C1 segment of cervical spinal cord (tissue), 14 donors: Measurements from ENCODE around the gene FCGR3A.

Experiments
- DNase-seq, 14 donors: peaks; one replicate each; lab custom pipeline; 2025; lab: John Stamatoyannopoulos, UW

FCGR3A gene

DNA sequence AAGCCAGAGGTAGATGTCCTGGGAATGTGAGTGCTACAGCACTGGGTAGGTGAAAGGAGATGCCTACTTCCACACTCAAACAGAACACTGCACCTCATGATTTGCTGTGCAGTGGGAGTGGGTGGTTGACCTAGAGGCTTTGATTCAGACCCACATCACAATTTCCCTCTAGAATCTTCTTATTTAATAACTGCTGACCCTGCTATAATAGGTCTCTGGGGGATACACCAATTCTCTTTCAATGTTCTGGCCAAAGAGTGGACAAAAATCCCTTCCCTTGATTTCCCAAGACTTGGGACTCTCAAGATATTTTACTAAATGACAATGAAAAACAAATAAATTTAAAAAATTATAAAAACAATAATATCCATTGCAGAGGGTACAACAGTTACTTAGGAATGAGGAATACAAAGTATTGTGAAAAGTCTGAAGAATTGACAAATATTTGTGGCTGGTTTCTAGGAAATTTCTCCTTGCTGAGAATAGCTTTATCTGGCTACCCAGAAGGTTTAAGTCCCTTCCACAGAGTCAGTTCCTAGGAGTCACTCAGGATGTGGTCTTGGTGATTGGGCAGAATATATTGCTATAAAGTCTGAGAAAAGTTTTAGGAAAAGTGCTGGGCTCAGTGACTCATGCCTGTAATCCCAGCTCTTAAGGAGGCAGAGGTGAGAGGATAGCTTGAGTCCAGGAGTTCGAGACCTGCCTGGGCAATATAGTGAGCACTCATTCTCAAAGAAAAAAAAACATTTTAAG, 46.8 kb downstream of the FCGR3A start:
- no peak for DNase-seq

DNA sequence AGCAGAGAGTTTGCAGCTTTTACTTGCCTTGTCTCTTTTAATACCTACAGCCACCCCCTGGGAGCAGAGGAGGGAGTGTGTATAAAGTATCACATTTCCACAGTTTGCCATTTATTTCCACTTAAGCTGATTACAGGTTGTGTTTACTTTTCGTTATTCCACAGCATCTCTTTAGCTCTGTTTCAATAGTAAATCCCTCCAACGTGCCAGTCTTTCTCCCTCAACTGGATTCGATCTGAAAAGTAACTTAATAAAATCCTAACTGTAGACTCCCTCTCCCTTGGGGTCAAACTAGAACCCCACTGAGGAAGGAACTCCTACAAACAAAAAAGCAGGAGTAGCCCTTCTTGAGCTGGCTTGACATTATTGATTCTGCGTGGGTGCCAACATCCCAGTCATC, 47.4 kb downstream of the FCGR3A start:
- no peak for DNase-seq

DNA sequence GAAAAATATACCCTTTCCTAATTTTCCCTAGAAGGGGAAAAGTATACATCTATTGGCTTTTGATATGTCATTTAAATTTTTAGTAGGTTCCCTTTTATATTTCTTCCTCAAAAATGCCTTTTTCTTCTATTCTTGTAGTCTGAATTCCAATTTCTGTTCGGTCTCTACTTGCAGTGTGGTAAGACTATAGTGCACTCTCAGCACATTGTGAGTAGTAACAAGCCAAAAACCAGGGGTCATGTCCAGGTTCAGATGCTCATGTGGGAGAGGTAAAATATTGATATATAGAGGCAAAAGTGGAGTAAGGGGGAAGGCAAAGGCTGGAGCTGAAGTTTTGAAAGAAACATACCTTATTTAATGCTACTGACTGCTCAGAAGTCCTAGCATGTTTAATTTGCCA, 48.4 kb downstream of the FCGR3A start:
- DNase-seq = no peak

DNA sequence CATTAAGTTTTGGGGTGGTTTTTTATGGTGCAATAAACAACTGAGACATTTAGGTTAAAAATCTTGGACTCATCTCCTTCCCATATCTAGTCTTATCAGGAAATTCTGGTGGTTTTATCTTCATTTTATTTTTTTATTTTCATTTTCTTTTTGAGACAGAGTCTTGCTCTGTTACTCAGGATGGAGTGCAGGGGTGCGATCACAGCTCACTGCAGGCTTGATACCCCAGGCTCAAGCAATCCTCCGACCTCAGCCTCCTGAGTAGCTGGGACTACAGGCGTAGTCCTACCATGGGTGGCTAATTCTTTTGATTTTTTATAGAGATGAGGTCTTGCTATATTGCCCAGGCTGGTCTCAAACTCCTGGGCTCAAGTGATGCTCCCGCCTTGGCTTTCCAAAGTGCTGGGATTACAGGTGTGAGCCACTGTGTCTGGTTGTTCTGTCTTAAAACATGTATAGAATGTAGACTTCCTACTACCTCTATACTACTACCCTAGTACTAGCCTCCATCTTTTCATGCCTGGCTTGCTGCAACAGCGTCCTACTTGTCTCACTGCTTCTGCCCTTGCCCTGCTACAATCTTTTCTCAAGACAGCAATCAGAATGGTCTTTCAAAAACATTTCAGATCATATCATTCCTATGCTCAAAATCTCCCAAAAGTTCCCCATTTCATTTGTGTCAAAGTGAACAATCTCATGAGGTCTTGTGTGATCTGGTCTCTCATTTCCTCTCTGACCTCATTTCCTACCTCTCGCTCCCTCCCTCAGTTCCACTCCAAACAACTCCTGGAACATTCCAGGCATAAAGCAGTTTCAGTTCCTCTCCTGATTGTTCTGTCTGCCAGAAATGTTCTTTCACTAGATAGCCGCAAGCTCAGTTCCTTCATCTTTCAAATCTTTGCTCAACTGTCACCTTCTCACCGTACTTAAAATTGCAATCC, 50.2 kb downstream of the FCGR3A start:
- peak in 2 of 14 donors; percentile 10 to 11 for DNase-seq

DNA sequence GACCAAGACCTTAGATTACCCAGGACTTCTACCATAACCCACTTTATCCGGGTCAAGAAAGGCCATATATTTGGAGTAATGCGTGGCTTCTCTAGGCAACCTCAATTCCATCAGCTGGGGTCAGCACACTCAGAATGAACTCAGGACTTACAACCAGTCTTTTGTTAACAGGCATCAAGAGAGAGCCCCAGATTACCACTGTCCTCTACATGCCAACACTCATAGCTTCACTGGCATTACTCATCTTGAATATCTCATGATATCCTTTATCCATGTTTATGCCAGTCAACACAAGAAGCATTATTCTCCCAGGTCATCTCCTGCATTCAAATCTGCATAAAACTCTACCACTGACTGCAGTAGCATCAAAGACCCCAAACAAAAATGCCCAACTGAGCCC, 51.0 kb downstream of the FCGR3A start:
- DNase-seq = no peak

DNA sequence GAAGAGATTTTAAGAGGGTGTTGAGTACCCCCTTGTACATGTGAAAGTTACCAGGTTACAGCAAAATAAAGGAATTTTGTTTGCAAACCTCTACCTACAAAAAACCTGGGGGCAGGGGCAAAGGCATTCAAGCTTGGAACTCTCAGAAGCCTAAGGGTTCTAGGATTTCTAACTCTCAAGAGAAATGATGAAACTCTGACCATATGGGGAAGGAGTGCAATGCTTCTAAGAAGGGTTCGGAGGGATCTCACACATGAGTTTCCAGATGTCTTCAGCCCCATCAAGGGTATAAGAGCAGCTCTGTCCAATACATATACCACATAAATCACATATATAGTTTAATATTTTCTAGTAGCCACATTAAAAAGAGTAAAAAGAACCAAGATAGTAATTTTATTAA, 51.7 kb downstream of the FCGR3A start:
- DNase-seq = no peak

DNA sequence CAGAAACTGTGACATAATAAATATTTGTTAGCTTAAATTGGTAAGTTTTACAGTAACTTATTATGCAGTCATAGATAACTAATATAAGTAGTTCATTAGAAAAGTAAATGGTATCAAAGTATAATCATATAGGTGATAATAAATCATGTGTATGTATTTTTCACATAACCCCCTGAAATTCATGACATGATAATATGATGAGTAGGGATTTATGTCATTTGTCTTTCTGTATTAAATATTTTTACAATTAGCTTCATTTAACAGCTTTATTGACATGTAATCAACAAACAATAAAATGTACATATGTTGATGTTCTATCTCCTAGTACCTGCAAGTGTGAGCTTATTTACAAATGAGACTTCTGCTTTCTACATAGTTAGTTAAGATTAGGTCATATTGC, 54.1 kb downstream of the FCGR3A start:
- no peak for DNase-seq

DNA sequence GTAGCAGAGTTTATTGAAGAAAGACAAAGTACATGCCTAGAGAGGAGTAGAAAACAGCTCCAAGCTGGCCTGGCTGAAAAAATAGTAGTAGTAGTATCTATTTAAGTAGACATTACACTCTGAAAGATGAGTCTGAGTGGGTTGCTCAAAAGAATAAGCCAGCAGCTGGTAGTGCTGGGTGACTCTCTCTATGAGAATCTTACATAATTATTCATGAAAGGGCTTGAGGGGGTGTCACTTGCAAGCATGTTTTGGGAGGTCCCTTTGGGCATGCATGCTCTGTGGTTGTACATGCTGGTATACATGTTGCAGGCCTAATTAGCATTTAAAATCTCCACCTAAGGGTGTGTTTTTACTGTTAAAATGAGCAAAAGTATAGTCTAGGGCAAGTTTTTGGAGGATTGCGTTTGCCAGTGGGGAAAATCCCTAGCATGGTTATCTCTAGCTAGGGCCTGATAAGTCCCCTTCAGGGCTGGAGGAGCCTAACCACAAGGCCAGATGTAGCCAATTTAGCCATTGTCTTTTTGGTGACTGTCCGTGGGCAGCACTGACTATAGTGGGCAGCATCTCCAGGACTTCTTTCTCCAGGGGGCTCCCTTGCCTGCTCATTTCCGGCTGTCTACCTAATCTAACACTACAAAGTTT, 55.4 kb downstream of the FCGR3A start:
- DNase-seq = no peak

DNA sequence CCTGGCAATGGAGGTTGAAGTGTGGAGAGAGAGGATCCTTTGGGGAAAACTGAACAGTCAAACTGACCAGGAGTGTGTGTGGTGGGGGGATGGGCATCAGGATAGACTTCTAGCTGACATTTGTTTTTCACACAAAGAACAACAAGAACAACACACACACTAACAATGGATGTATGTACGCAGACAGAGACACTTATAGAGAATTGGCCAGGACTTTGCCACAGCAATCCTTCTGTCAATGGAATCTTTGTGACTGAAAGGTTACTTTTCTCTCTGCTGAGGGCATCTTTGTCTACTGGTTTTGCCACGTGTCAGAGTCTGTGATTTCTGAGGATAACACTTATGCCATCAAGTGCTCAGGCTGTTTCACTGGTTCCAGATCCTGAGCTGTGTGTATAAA, 56.8 kb downstream of the FCGR3A start:
- DNase-seq = peak in 8 of 14 donors; percentile 10 to 35 (median 16)
